Mesenteric fat pad (tissue), 1 donor: ENCODE measurements around the gene PRXL2A. TPM values are rescaled to one million over a fixed set of nuclear protein-coding genes. Genes with fewer than 3 reads are reported as not detected.

Experiments
- DNase-seq: peaks from one replicate; pipeline ENCODE4 v3.0.0-alpha.2; 2020; ENCODE audit warnings: low spot score
- total RNA-seq: library from RNA; stranded (reverse); fragmentation: NEBNext Ultra II Directional; extraction: Animal tissue kit (Norgen Biotek cat#: 25700); gene quantifications from one replicate; pipeline ENCODE4 v1.2.1, GENCODE V29; 2021
- donor health status: DM: yes; HTN: yes; CAD: no.

The PRXL2A gene
- total RNA-seq, 1 donor from 2014 or later, result 500 TPM

DNA sequence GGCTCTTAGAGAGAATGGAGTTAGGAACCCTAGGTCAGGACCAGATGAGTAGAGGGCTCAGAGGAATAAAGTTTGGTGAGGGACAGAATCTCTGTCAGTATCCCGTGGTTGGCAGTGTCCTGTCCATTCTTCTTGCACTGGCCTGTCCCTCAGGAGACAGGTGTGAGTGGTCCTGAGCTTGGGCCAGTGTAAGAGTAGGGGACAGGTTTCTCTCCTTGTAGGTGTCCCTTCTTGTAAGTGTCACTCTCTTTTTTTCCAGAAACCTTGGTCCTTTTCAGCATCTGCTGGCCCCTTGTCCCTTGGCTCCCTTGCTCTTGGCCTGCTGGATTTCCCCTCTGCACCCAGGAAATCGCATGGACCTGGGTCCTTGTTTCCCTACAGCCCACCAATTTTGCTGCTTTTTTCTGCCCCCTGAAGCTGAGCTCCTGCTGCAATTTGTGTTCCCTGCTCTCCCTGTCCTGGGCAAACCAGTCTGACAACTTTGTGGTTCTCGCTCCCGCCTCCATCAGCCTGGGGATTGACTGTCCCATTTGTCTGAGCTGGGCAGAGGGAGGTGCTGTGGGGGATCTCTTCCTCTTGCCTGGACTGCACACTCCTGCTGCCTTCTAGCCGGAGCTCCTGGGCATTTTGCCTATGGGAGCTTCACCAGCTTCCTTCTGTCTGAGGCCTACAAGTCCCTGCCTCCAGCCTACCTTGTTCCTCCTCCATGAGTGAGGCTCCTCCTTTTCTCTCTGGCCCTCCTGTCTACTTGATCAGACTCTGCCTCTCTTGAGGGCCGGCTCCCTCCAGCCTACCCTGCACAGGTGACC is 52.3 kb downstream of the PRXL2A start:
- no peak for DNase-seq

- no peak for DNase-seq
Observed at GRCh38 chr10:80461208-80462183, 53.1 kb downstream of the PRXL2A start.

GRCh38 chr10:80462299-80462980 is 54.1 kb downstream of the PRXL2A start:
- DNase-seq, result no peak

GRCh38 chr10:80462981-80463741 is 54.8 kb downstream of the PRXL2A start:
- DNase-seq, result no peak

DNA sequence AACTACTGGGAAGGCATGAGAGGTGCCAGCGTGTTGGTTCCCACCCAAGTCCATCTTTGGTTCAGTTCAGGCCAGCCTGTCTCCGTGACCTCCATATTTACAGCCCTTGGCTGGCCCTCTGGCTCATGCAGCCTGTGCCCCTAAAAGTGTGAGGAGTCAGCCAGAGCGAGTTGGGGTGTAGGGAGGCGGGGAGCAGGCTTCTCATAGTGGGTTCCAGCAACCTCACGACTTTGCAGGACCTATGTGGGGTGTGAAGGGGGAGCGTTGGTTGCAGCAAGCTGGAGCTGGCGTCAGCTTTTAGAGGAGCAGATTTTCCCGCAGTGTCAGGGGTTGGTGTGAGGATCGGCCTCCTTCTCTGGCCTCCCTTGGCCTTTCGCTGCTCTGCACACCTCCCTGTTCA is 55.5 kb downstream of the PRXL2A start:
- no peak for DNase-seq

GRCh38 chr10:80464557-80465450 is 56.5 kb downstream of the PRXL2A start:
- no peak for DNase-seq

GRCh38 chr10:80465451-80465835 is 57.1 kb downstream of the PRXL2A start:
- DNase-seq, result no peak

DNA sequence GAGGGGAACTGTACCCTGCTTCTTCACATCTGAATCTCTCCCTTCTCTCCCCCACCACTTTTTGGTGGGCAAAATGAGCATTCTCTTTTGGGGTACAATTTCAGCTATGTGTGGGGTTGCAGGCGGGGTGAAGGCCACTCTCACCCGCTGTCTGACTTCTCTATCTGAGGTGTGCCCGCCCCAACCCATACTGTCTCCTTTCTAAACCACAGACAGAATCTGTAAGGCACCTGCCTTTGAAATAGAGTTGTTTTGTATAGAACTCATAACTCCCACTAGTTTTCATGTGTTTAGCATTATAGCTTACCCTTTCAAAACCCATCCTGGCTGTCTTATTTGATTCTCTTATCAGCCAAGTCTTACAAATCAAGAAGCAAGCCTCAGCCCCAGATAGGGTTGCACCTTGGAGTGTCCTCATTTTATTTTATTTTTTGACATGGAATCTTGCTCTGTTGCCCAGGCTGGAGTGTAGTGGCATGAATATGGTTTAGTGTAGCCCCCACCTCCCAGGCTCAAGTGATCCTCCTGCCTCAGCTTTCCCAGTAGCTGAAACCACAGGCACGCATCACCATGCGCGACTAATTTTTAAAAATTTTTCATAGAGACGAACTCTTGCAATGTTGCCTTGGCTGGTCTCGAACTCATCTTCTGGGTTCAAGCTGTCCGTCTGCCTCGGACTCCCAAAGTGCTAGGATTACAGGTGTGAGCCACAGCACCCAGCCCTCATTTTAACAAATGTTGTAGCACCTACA is 57.7 kb downstream of the PRXL2A start:
- DNase-seq, result no peak

GRCh38 chr10:80466724-80467326 is 58.5 kb downstream of the PRXL2A start:
- no peak for DNase-seq

DNA sequence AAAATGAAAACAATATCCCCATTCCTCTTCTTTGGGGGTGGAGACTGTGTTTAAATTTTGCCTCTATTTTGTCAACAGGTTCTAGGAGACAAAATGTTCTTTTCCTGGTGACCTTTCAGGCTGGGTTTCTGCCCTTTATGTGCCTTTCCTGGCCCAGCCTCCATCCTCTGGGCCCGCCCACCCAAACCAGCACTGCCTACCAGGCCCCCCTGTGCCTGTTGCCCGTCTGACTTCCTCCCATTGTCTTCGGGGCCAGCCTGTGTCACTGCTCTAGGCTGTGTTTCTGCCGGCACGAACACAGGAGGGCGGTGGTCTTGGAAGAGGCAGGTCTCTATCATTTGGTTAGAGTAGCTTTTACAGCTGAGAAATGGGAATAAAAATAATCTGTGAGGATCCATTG is 59.7 kb downstream of the PRXL2A start:
- DNase-seq, result no peak

GRCh38 chr10:80468806-80469421 is 60.6 kb downstream of the PRXL2A start:
- DNase-seq, result no peak

- no peak for DNase-seq
Observed at GRCh38 chr10:80470266-80470665, 61.9 kb downstream of the PRXL2A start.

DNA sequence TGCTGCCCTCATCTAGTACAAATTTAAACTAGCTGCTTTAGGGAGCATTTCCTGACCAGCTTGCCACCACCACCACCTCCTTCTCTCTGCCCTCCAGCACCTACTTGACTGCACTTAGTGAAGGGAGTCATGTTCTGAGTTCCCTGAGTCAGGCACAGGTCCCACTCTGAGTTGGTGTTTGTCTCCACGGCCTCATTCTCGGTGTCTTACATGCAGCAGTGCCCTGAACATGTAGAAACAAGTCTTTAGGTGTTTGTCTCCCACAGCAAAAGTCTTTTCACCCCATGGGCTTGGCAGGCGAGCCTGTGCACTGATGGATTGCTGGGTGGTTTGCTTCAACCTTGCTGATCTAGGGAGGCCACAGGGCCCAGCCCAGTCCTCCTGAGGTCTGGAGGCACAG is 62.6 kb downstream of the PRXL2A start:
- no peak for DNase-seq

- DNase-seq, result peak; percentile 51
Observed at GRCh38 chr10:80471715-80472233, 63.4 kb downstream of the PRXL2A start.

- DNase-seq, result peak; percentile 12
Observed at GRCh38 chr10:80472234-80473095, 64.1 kb downstream of the PRXL2A start.

DNA sequence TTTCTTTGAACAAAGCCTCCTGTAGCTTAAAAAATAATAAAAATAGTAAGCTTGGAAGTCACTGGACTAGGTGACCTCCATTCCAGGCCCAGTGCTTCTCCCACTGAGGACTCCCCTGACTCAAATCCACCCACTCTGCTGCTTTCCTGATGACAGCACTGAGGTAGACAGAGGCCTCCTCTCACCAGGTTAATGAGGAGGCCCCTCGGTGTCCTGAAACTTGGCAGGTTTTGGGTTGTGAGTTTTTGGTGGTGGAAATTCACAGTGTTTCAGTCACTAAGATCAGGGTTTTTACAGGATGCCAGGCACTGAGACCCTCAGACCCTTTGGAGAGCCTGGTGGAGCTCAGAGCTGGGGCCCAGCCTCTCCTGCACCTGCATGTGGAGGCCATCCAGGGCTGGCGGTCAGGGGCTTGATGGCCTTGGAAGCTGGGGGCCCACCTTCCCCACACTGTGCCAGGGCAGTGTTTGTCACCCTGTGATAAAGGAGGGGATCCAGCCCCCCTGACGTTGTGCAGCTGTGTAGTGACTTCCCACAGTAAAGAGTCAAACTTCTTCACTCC is 64.8 kb downstream of the PRXL2A start:
- DNase-seq, result peak; percentile 74
